IPS-20b (cell line): ENCODE results near the gene AGBL1.

Source experiments
- H3K27ac ChIP-seq: one replicate; pipeline ENCODE4 v1.5.1; 2013; ENCODE audit warnings: low read length
- H3K27me3 ChIP-seq: 2 replicates; pipeline ENCODE4 v1.6.1; 2013; ENCODE audit warnings: mild to moderate bottlenecking, low read length, inconsistent platforms; ENCODE audit not compliant: insufficient read depth
- H3K36me3 ChIP-seq: 2 replicates; pipeline ENCODE4 v1.6.1; 2013; ENCODE audit warnings: low read depth, mild to moderate bottlenecking, inconsistent platforms, low read length, moderate library complexity; ENCODE audit not compliant: insufficient read depth
- H3K4me1 ChIP-seq: 2 replicates; pipeline ENCODE4 v1.6.1; 2013; ENCODE audit warnings: mild to moderate bottlenecking, control low read depth, inconsistent platforms, low read length, moderate library complexity; ENCODE audit not compliant: insufficient read depth
- H3K4me3 ChIP-seq: 2 replicates; pipeline ENCODE4 v1.5.1; 2013; ENCODE audit warnings: mild to moderate bottlenecking, low read length, inconsistent platforms
- H3K9ac ChIP-seq: 2 replicates; pipeline ENCODE4 v1.6.1; 2013; ENCODE audit warnings: low read depth, mild to moderate bottlenecking, inconsistent platforms, low read length, moderate library complexity
- H3K9me3 ChIP-seq: 2 replicates; pipeline ENCODE4 v1.6.1; 2013; ENCODE audit warnings: mild to moderate bottlenecking, low read depth, low read length, inconsistent platforms; ENCODE audit not compliant: insufficient read depth

Gene AGBL1

GRCh38 chr15:86915811-86916331 is 836.2 kb downstream of the AGBL1 start:
- H3K9me3 ChIP-seq, result no peaks in the 10 kb centered on the region
- no peaks in the 10 kb centered on the region for H3K36me3 ChIP-seq
- no peak overlapping the region for H3K4me3 ChIP-seq
- no peak overlapping the region for H3K27ac ChIP-seq
- H3K9ac ChIP-seq, result no peak overlapping the region
- no peaks in the 10 kb centered on the region for H3K27me3 ChIP-seq
- peaks cover 16% of the 10 kb centered on the region; the same call in 1 of the 2 replicates for H3K4me1 ChIP-seq

GRCh38 chr15:86916671-86917360 is 837.1 kb downstream of the AGBL1 start:
- no peaks in the 10 kb centered on the region for H3K36me3 ChIP-seq
- H3K4me1 ChIP-seq, result peaks cover 16% of the 10 kb centered on the region; the same call in 1 of the 2 replicates
- H3K9ac ChIP-seq, result no peak overlapping the region
- no peak overlapping the region for H3K4me3 ChIP-seq
- no peak overlapping the region for H3K27ac ChIP-seq
- H3K27me3 ChIP-seq, result no peaks in the 10 kb centered on the region
- H3K9me3 ChIP-seq, result no peaks in the 10 kb centered on the region

GRCh38 chr15:86917361-86917671 is 837.6 kb downstream of the AGBL1 start:
- H3K27me3 ChIP-seq, result no peaks in the 10 kb centered on the region
- H3K9me3 ChIP-seq, result no peaks in the 10 kb centered on the region
- no peak overlapping the region for H3K4me3 ChIP-seq
- H3K27ac ChIP-seq, result no peak overlapping the region
- peaks cover 14% of the 10 kb centered on the region; the same call in 1 of the 2 replicates for H3K4me1 ChIP-seq
- no peak overlapping the region for H3K9ac ChIP-seq
- H3K36me3 ChIP-seq, result no peaks in the 10 kb centered on the region

- no peak overlapping the region for H3K4me3 ChIP-seq
- H3K4me1 ChIP-seq, result peaks cover 14% of the 10 kb centered on the region; the same call in 1 of the 2 replicates
- H3K9ac ChIP-seq, result no peak overlapping the region
- H3K9me3 ChIP-seq, result no peaks in the 10 kb centered on the region
- H3K27ac ChIP-seq, result no peak overlapping the region
- H3K27me3 ChIP-seq, result no peaks in the 10 kb centered on the region
- no peaks in the 10 kb centered on the region for H3K36me3 ChIP-seq
Measured at GRCh38 chr15:86919581-86919980, 839.9 kb downstream of the AGBL1 start.

- H3K36me3 ChIP-seq, result no peaks in the 10 kb centered on the region
- no peak overlapping the region for H3K9ac ChIP-seq
- H3K4me3 ChIP-seq, result no peak overlapping the region
- no peaks in the 10 kb centered on the region for H3K27me3 ChIP-seq
- no peaks in the 10 kb centered on the region for H3K9me3 ChIP-seq
- H3K4me1 ChIP-seq, result no peaks in the 10 kb centered on the region
- H3K27ac ChIP-seq, result no peak overlapping the region
Measured at GRCh38 chr15:86929461-86929860, 849.8 kb downstream of the AGBL1 start.

GRCh38 chr15:86932456-86932855 is 852.8 kb downstream of the AGBL1 start:
- H3K27ac ChIP-seq, result no peak overlapping the region
- H3K27me3 ChIP-seq, result no peaks in the 10 kb centered on the region
- H3K4me3 ChIP-seq, result no peak overlapping the region
- no peaks in the 10 kb centered on the region for H3K9me3 ChIP-seq
- no peaks in the 10 kb centered on the region for H3K36me3 ChIP-seq
- H3K4me1 ChIP-seq, result no peaks in the 10 kb centered on the region
- no peak overlapping the region for H3K9ac ChIP-seq

- peaks cover 3% of the 10 kb centered on the region; the same call in 1 of the 2 replicates for H3K4me1 ChIP-seq
- no peaks in the 10 kb centered on the region for H3K9me3 ChIP-seq
- no peaks in the 10 kb centered on the region for H3K27me3 ChIP-seq
- no peak overlapping the region for H3K9ac ChIP-seq
- no peak overlapping the region for H3K4me3 ChIP-seq
- no peaks in the 10 kb centered on the region for H3K36me3 ChIP-seq
- H3K27ac ChIP-seq, result no peak overlapping the region
Measured at GRCh38 chr15:86935841-86936240, 856.2 kb downstream of the AGBL1 start.

- Histone ChIP-seq H3K27ac (no peak overlapping the region), H3K4me1 (peaks cover 3% of the 10 kb centered on the region; the same call in 1 of the 2 replicates), H3K27me3 (no peaks in the 10 kb centered on the region), H3K9me3 (no peaks in the 10 kb centered on the region), H3K9ac (no peak overlapping the region), H3K36me3 (no peaks in the 10 kb centered on the region), H3K4me3 (no peak overlapping the region)
Measured at GRCh38 chr15:86942285-86942684, 862.6 kb downstream of the AGBL1 start.

- no peaks in the 10 kb centered on the region for H3K36me3 ChIP-seq
- no peak overlapping the region for H3K4me3 ChIP-seq
- H3K27ac ChIP-seq, result no peak overlapping the region
- no peak overlapping the region for H3K9ac ChIP-seq
- H3K27me3 ChIP-seq, result no peaks in the 10 kb centered on the region
- no peaks in the 10 kb centered on the region for H3K9me3 ChIP-seq
- H3K4me1 ChIP-seq, result no peaks in the 10 kb centered on the region
Measured at GRCh38 chr15:86948719-86949118, 869.0 kb downstream of the AGBL1 start.

GRCh38 chr15:86959254-86959653 is 879.6 kb downstream of the AGBL1 start:
- Histone ChIP-seq H3K9ac (no peak overlapping the region), H3K4me1 (no peaks in the 10 kb centered on the region), H3K27ac (no peak overlapping the region), H3K9me3 (no peaks in the 10 kb centered on the region), H3K27me3 (no peaks in the 10 kb centered on the region), H3K36me3 (no peaks in the 10 kb centered on the region), H3K4me3 (no peak overlapping the region)

- Histone ChIP-seq H3K4me3 (no peak overlapping the region), H3K9ac (no peak overlapping the region), H3K27ac (no peak overlapping the region), H3K27me3 (no peaks in the 10 kb centered on the region), H3K9me3 (no peaks in the 10 kb centered on the region), H3K4me1 (no peaks in the 10 kb centered on the region), H3K36me3 (no peaks in the 10 kb centered on the region)
Measured at GRCh38 chr15:86961669-86962068, 882.0 kb downstream of the AGBL1 start.

GRCh38 chr15:86964271-86964670 is 884.6 kb downstream of the AGBL1 start:
- H3K36me3 ChIP-seq, result no peaks in the 10 kb centered on the region

More at GRCh38 chr15:86964271-86964670, 884.6 kb downstream of the AGBL1 start:
- Histone ChIP-seq H3K9ac (no peak overlapping the region), H3K27ac (no peak overlapping the region), H3K9me3 (no peaks in the 10 kb centered on the region), H3K27me3 (no peaks in the 10 kb centered on the region), H3K4me1 (no peaks in the 10 kb centered on the region; the same call in 1 of the 2 replicates), H3K4me3 (no peak overlapping the region)
